ENCODE measurements around the gene CEP152.

DNA sequence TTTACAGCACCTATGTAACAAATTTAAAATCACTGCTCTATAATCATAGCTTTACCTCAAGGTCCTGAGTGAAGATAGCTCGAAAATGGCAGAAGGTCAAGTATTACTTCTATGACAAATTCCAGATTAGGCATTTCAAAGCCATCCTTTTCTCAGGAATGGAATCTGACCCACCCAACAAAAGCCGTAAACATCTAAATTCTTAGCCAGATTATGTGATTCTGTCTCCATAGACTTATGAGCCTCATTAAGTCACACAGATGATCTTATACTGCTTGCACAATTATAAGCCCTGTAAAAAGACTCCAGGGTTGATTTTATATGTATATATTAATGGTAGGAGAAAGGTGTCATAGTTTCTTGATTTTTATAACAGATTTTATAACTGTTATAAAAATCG lies 56.9 kb downstream of the CEP152 start:
- TF ChIP-seq, protein P1, sequence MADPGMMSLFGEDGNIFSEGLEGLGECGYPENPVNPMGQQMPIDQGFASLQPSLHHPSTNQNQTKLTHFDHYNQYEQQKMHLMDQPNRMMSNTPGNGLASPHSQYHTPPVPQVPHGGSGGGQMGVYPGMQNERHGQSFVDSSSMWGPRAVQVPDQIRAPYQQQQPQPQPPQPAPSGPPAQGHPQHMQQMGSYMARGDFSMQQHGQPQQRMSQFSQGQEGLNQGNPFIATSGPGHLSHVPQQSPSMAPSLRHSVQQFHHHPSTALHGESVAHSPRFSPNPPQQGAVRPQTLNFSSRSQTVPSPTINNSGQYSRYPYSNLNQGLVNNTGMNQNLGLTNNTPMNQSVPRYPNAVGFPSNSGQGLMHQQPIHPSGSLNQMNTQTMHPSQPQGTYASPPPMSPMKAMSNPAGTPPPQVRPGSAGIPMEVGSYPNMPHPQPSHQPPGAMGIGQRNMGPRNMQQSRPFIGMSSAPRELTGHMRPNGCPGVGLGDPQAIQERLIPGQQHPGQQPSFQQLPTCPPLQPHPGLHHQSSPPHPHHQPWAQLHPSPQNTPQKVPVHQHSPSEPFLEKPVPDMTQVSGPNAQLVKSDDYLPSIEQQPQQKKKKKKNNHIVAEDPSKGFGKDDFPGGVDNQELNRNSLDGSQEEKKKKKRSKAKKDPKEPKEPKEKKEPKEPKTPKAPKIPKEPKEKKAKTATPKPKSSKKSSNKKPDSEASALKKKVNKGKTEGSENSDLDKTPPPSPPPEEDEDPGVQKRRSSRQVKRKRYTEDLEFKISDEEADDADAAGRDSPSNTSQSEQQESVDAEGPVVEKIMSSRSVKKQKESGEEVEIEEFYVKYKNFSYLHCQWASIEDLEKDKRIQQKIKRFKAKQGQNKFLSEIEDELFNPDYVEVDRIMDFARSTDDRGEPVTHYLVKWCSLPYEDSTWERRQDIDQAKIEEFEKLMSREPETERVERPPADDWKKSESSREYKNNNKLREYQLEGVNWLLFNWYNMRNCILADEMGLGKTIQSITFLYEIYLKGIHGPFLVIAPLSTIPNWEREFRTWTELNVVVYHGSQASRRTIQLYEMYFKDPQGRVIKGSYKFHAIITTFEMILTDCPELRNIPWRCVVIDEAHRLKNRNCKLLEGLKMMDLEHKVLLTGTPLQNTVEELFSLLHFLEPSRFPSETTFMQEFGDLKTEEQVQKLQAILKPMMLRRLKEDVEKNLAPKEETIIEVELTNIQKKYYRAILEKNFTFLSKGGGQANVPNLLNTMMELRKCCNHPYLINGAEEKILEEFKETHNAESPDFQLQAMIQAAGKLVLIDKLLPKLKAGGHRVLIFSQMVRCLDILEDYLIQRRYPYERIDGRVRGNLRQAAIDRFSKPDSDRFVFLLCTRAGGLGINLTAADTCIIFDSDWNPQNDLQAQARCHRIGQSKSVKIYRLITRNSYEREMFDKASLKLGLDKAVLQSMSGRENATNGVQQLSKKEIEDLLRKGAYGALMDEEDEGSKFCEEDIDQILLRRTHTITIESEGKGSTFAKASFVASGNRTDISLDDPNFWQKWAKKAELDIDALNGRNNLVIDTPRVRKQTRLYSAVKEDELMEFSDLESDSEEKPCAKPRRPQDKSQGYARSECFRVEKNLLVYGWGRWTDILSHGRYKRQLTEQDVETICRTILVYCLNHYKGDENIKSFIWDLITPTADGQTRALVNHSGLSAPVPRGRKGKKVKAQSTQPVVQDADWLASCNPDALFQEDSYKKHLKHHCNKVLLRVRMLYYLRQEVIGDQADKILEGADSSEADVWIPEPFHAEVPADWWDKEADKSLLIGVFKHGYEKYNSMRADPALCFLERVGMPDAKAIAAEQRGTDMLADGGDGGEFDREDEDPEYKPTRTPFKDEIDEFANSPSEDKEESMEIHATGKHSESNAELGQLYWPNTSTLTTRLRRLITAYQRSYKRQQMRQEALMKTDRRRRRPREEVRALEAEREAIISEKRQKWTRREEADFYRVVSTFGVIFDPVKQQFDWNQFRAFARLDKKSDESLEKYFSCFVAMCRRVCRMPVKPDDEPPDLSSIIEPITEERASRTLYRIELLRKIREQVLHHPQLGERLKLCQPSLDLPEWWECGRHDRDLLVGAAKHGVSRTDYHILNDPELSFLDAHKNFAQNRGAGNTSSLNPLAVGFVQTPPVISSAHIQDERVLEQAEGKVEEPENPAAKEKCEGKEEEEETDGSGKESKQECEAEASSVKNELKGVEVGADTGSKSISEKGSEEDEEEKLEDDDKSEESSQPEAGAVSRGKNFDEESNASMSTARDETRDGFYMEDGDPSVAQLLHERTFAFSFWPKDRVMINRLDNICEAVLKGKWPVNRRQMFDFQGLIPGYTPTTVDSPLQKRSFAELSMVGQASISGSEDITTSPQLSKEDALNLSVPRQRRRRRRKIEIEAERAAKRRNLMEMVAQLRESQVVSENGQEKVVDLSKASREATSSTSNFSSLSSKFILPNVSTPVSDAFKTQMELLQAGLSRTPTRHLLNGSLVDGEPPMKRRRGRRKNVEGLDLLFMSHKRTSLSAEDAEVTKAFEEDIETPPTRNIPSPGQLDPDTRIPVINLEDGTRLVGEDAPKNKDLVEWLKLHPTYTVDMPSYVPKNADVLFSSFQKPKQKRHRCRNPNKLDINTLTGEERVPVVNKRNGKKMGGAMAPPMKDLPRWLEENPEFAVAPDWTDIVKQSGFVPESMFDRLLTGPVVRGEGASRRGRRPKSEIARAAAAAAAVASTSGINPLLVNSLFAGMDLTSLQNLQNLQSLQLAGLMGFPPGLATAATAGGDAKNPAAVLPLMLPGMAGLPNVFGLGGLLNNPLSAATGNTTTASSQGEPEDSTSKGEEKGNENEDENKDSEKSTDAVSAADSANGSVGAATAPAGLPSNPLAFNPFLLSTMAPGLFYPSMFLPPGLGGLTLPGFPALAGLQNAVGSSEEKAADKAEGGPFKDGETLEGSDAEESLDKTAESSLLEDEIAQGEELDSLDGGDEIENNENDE (IDR thresholded peaks at IDR 0.05; ENCODE audit: low read depth, low read length) = no peak
- TF ChIP-seq, protein P2, sequence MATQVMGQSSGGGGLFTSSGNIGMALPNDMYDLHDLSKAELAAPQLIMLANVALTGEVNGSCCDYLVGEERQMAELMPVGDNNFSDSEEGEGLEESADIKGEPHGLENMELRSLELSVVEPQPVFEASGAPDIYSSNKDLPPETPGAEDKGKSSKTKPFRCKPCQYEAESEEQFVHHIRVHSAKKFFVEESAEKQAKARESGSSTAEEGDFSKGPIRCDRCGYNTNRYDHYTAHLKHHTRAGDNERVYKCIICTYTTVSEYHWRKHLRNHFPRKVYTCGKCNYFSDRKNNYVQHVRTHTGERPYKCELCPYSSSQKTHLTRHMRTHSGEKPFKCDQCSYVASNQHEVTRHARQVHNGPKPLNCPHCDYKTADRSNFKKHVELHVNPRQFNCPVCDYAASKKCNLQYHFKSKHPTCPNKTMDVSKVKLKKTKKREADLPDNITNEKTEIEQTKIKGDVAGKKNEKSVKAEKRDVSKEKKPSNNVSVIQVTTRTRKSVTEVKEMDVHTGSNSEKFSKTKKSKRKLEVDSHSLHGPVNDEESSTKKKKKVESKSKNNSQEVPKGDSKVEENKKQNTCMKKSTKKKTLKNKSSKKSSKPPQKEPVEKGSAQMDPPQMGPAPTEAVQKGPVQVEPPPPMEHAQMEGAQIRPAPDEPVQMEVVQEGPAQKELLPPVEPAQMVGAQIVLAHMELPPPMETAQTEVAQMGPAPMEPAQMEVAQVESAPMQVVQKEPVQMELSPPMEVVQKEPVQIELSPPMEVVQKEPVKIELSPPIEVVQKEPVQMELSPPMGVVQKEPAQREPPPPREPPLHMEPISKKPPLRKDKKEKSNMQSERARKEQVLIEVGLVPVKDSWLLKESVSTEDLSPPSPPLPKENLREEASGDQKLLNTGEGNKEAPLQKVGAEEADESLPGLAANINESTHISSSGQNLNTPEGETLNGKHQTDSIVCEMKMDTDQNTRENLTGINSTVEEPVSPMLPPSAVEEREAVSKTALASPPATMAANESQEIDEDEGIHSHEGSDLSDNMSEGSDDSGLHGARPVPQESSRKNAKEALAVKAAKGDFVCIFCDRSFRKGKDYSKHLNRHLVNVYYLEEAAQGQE (IDR thresholded peaks at IDR 0.05; ENCODE audit: borderline replicate concordance) = no peak
- TF ChIP-seq, protein P2 (CRISPR knock-in tag; IDR thresholded peaks at IDR 0.05; ENCODE audit: low read depth) = no peak
- TF ChIP-seq POLR3A (IDR thresholded peaks at IDR 0.05; ENCODE audit: borderline replicate concordance, extremely low read depth, insufficient read depth, insufficient read length) (no peak), PRMT5 (CRISPR knock-in tag; IDR thresholded peaks at IDR 0.05) (no peak), ZNF217 (CRISPR knock-in tag; IDR thresholded peaks at IDR 0.05) (no peak), ZNF354B (CRISPR knock-in tag; IDR thresholded peaks at IDR 0.05) (no peak), DPF2 (IDR thresholded peaks at IDR 0.05) (no peak), SP1 (CRISPR knock-in tag; IDR thresholded peaks at IDR 0.05) (no peak), NELFE (IDR thresholded peaks at IDR 0.05; ENCODE audit: insufficient read depth, insufficient read length) (no peak)
- TF ChIP-seq, protein P3, sequence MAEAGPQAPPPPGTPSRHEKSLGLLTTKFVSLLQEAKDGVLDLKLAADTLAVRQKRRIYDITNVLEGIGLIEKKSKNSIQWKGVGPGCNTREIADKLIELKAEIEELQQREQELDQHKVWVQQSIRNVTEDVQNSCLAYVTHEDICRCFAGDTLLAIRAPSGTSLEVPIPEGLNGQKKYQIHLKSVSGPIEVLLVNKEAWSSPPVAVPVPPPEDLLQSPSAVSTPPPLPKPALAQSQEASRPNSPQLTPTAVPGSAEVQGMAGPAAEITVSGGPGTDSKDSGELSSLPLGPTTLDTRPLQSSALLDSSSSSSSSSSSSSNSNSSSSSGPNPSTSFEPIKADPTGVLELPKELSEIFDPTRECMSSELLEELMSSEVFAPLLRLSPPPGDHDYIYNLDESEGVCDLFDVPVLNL (CRISPR knock-in tag; IDR thresholded peaks at IDR 0.05; ENCODE audit: low read depth) = no peak
